ENCODE results near the gene HPD. TPM values are rescaled to one million over a fixed set of nuclear protein-coding genes. Genes with fewer than 3 reads are reported as not detected.

Gene HPD
- total RNA-seq, 4 donors from 2014 or later = 1.9 TPM; not detected in 3

DNA sequence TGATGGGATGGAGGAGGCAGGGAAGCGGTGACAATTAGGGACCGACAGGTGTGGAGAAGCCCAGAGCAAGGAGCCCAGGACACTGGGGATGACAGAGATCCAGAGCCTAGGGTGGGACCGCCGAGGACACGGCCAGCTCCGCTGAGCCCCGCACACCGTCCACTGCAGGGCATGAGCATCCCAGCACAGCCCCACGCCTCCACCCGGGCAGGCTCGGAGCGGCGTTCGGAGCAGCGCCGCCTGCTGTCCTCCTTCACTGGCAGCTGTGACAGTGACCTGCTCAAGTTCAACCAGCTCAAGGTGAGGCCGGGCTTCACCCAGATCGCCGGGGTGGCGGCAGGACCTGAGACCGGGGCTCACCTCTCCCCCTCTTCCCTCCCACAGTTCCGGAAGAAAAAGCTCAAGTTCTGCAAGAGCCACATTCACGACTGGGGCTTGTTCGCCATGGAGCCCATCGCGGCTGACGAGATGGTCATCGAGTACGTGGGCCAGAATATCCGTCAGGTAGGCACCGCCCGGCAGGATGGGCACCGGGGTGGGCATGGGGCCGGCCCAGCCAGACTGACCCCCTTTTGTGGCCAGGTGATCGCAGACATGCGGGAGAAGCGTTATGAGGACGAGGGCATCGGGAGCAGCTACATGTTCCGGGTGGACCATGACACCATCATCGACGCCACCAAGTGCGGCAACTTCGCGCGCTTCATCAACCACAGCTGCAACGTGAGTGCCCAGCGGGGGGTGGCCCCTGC lies 31.1 kb downstream of the HPD start:
- H3K36me3 ChIP-seq = no peaks in the 10 kb centered on the region

DNA sequence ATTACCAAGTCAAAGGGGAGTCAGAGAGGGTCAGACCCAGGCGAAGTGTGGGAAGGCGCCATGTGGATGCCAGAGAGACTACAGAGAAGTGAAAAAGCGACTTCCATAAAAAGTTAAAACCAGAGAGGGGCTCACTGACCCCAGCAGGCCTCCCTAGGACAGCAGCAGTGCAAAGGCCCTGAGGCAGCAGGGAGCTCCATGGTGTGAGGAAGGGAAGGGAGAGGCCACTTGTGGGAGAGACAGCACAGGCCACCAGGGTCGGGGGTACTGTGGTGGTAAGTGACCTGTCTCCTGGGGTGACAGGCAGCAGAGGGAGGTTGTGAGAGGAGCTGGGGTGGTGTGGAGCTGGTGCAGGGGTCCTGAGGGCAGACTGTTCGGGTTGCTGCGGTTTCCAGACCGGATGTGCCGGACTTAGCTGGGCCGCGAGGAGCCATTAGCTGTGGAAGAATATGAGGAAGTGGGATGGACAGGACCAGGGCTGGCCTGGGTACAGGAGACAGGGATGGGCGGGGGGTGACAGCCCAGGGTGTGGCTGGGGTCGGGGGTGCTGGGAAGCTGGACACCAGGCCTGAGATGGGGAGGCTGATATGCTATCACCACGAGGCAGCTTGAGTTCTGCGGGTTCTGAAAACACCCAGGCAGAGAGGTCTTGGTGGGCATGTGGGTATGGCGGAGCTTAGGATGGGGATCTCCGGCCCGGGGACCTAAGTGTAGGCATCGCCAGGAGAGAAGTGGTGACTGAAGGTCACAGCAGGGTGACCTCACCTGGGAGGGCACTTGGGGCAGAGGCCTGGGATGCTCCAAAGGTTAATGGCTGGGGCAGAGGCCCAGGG lies 32.1 kb downstream of the HPD start:
- no peak for DNase-seq
- Histone ChIP-seq H3K27ac (no peak overlapping the region), H3K4me3 (no peak overlapping the region), H3K4me1 (no peaks in the 10 kb centered on the region), H3K9me3 (no peaks in the 10 kb centered on the region), H3K36me3 (no peaks in the 10 kb centered on the region), H3K27me3 (no peaks in the 10 kb centered on the region)
- no peak for TF ChIP-seq POLR2A (IDR thresholded peaks at IDR 0.05)
- TF ChIP-seq, protein P1, sequence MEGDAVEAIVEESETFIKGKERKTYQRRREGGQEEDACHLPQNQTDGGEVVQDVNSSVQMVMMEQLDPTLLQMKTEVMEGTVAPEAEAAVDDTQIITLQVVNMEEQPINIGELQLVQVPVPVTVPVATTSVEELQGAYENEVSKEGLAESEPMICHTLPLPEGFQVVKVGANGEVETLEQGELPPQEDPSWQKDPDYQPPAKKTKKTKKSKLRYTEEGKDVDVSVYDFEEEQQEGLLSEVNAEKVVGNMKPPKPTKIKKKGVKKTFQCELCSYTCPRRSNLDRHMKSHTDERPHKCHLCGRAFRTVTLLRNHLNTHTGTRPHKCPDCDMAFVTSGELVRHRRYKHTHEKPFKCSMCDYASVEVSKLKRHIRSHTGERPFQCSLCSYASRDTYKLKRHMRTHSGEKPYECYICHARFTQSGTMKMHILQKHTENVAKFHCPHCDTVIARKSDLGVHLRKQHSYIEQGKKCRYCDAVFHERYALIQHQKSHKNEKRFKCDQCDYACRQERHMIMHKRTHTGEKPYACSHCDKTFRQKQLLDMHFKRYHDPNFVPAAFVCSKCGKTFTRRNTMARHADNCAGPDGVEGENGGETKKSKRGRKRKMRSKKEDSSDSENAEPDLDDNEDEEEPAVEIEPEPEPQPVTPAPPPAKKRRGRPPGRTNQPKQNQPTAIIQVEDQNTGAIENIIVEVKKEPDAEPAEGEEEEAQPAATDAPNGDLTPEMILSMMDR (IDR thresholded peaks at IDR 0.05) = no peak
- intact Hi-C loops (cut with DNase I; ENCODE audit: low total_unique reads) = no loop called here

More for the DNA sequence above, 31.1 kb downstream of the HPD start:
- no peaks in the 10 kb centered on the region for H3K4me1 ChIP-seq
- no peaks in the 10 kb centered on the region for H3K27me3 ChIP-seq
- intact Hi-C loops (cut with DNase I; ENCODE audit: low total_unique reads) = no loop called here
- no peak overlapping the region for H3K4me3 ChIP-seq
- DNase-seq = no peak
- H3K9me3 ChIP-seq = no peaks in the 10 kb centered on the region
- TF ChIP-seq POLR2A (IDR thresholded peaks at IDR 0.05) = no peak
- TF ChIP-seq, protein P1 (IDR thresholded peaks at IDR 0.05) = no peak
- H3K27ac ChIP-seq = no peak overlapping the region

DNA sequence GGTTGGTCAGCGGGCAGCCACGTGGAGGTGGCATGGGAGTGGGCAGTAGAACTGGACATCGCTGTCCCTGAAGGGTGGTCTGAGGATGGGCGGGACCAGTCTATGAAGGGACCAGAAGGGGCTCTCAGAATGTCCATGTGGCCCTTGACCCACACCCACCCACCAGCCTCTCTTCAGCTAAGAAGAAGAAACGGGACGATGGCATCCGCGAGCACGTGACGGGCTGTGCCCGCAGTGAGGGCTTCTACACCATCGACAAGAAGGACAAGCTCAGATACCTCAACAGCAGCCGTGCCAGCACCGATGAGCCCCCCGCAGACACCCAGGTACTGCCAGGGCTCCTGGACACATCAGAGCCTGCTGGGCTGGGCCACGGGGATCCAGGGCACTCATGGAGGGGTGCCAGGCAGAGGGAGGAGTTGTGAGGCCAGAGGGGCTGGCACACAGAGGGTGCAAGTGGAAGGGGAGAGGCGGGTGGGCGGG lies 33.6 kb downstream of the HPD start:
- no peaks in the 10 kb centered on the region for H3K27me3 ChIP-seq
- no peaks in the 10 kb centered on the region for H3K36me3 ChIP-seq
- no peak overlapping the region for H3K4me3 ChIP-seq
- H3K4me1 ChIP-seq = no peaks in the 10 kb centered on the region
- TF ChIP-seq, protein P1 (IDR thresholded peaks at IDR 0.05) = no peak
- no peak for TF ChIP-seq POLR2A (IDR thresholded peaks at IDR 0.05)
- DNase-seq = no peak
- H3K9me3 ChIP-seq = no peaks in the 10 kb centered on the region
- intact Hi-C loops (cut with DNase I; ENCODE audit: low total_unique reads) = no loop called here
- no peak overlapping the region for H3K27ac ChIP-seq

DNA sequence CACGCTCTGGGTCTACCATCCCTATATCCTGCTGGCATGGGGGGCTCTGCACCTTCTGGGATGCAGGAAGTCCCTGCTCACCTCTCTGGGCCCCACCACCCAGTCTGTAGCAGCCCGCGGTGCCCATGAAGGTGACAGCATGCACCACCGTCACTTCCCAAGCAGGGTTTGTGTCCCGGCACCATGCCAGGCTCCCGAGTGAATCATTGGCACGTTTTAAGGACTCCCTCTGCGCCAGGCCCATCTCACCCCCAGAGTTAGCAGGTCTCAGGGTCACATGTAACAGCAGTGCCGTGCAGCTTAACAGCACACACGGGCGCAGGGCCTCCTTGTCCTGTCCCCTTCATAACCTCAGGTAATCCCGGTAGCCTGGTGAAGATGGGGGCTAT lies 34.9 kb downstream of the HPD start:
- DNase-seq = no peak
- Histone ChIP-seq H3K36me3 (no peaks in the 10 kb centered on the region), H3K27me3 (no peaks in the 10 kb centered on the region), H3K9me3 (no peaks in the 10 kb centered on the region), H3K4me1 (no peaks in the 10 kb centered on the region), H3K4me3 (no peak overlapping the region), H3K27ac (no peak overlapping the region)
- intact Hi-C loops (cut with DNase I; ENCODE audit: low total_unique reads) = no loop called here
- TF ChIP-seq POLR2A (IDR thresholded peaks at IDR 0.05) = no peak
- TF ChIP-seq, protein P1 (IDR thresholded peaks at IDR 0.05) = no peak

Data from uterus (tissue), 4 donors.